Smooth muscle cell (in vitro differentiated cells): ENCODE measurements around the gene WDR31. TPM values are rescaled to one million over a fixed set of nuclear protein-coding genes. Genes with fewer than 3 reads are reported as not detected.

ENCODE experiments used
- DNase-seq: peaks from one replicate; lab custom pipeline; 2025; ENCODE audit not compliant: unreplicated experiment; lab: John Stamatoyannopoulos, UW
- H2AFZ ChIP-seq: fragments of 200-600 bp; sonication (generic); 2 replicates; pipeline ENCODE4 v1.6.0; 2016; ENCODE audit warnings: antibody characterized with exemption, low read depth, mild to moderate bottlenecking
- H3F3A ChIP-seq: fragments of 200-600 bp; sonication (generic); 2 replicates; pipeline ENCODE4 v1.6.0; 2017; ENCODE audit warnings: antibody characterized with exemption, low read depth
- H3K27ac ChIP-seq: fragments of 200-600 bp; sonication (generic); 2 replicates; pipeline ENCODE4 v1.5.1; 2016; ENCODE audit warnings: low read depth, mild to moderate bottlenecking
- H3K27me3 ChIP-seq: fragments of 200-600 bp; sonication (generic); 2 replicates; pipeline ENCODE4 v1.6.1; 2016; ENCODE audit warnings: low read depth, mild to moderate bottlenecking
- H3K36me3 ChIP-seq: fragments of 200-600 bp; sonication (generic); 2 replicates; pipeline ENCODE4 v1.5.1; 2016; ENCODE audit warnings: low read depth
- H3K4me1 ChIP-seq: fragments of 200-600 bp; sonication (generic); 2 replicates; pipeline ENCODE4 v1.5.1; 2016; ENCODE audit warnings: low read depth
- H3K4me2 ChIP-seq: fragments of 200-600 bp; sonication (generic); 2 replicates; pipeline ENCODE4 v1.6.0; 2016; ENCODE audit warnings: mild to moderate bottlenecking
- H3K4me3 ChIP-seq: fragments of 200-600 bp; sonication (generic); 2 replicates; pipeline ENCODE4 v1.5.1; 2016; ENCODE audit warnings: mild to moderate bottlenecking
- H3K79me2 ChIP-seq: fragments of 200-600 bp; sonication (generic); 2 replicates; pipeline ENCODE4 v1.6.0; 2016; ENCODE audit warnings: low read depth, mild to moderate bottlenecking
- H3K9ac ChIP-seq: fragments of 200-600 bp; sonication (generic); 2 replicates; pipeline ENCODE4 v1.6.0; 2016; ENCODE audit warnings: low read depth
- H3K9me3 ChIP-seq: fragments of 200-600 bp; sonication (generic); replicated peaks from 2 replicates; pipeline ENCODE4 v1.5.1; 2016; ENCODE audit warnings: low read depth
- H4K20me1 ChIP-seq: fragments of 200-600 bp; sonication (generic); 2 replicates; pipeline ENCODE4 v1.6.0; 2016; ENCODE audit warnings: low read depth
- CTCF ChIP-seq: fragments of 200-600 bp; sonication (generic); IDR thresholded peaks from 2 replicates; pipeline ENCODE4 v1.5.1; 2017; ENCODE audit warnings: borderline replicate concordance, mild to moderate bottlenecking, antibody characterized with exemption; ENCODE audit not compliant: insufficient read depth, poor library complexity, severe bottlenecking
- WGBS: methylation state at CpG from one replicate; pipeline ENCODE4 v1.1.7; 2016; ENCODE audit warnings: low lambda C conversion rate; 5-methylcytosine and 5-hydroxymethylcytosine counted together
- polyA plus RNA-seq: library from polyadenylated mRNA; unstranded; fragments of >200 nt; fragmentation: Nextera tagmentation; extraction: Ambion mirVana; gene quantifications from 2 replicates; pipeline ENCODE4 v1.2.1, GENCODE V29; 2016
- total RNA-seq: library from RNA; depleted of rRNA; stranded (reverse); fragments of >200 nt; gene quantifications from 2 replicates; pipeline ENCODE4 v1.2.3, GENCODE V29; 2014

The WDR31 gene
- total and polyA plus RNA-seq, 2 experiments from 2014 or later: 1.6 to 2.7 TPM

GRCh38 chr9:113319054-113319453 is 21.0 kb downstream of the WDR31 start:
- no peak for TF ChIP-seq CTCF
- WGBS: 86% methylated on average over 2 of the region's 2 CpGs
- H3F3A ChIP-seq: no peaks in the 10 kb centered on the region
- H2AFZ ChIP-seq: no peak overlapping the region
- H4K20me1 ChIP-seq: no peaks in the 10 kb centered on the region
- no peak for DNase-seq
- H3K36me3 ChIP-seq: no peaks in the 10 kb centered on the region
- no peak overlapping the region for H3K27ac ChIP-seq
- no peak overlapping the region for H3K4me3 ChIP-seq
- H3K4me2 ChIP-seq: no peak overlapping the region
- H3K27me3 ChIP-seq: no peaks in the 10 kb centered on the region
- no peaks in the 10 kb centered on the region for H3K4me1 ChIP-seq
- H3K9ac ChIP-seq: no peak overlapping the region
- H3K79me2 ChIP-seq: no peaks in the 10 kb centered on the region
- no peaks in the 10 kb centered on the region for H3K9me3 ChIP-seq

- no peak overlapping the region for H3K4me3 ChIP-seq
- H3K27ac ChIP-seq: no peak overlapping the region
- no peaks in the 10 kb centered on the region for H3K36me3 ChIP-seq
- H3K9me3 ChIP-seq: no peaks in the 10 kb centered on the region
- H3K9ac ChIP-seq: no peak overlapping the region
- 62% methylated on average over 2 of the region's 2 CpGs for WGBS
- no peak overlapping the region for H2AFZ ChIP-seq
- no peaks in the 10 kb centered on the region for H3F3A ChIP-seq
- no peaks in the 10 kb centered on the region for H3K79me2 ChIP-seq
- H4K20me1 ChIP-seq: no peaks in the 10 kb centered on the region
- no peak overlapping the region for H3K4me2 ChIP-seq
- no peaks in the 10 kb centered on the region for H3K27me3 ChIP-seq
- no peak for DNase-seq
- H3K4me1 ChIP-seq: no peaks in the 10 kb centered on the region
- no peak for TF ChIP-seq CTCF
These were observed 22.3 kb downstream of the WDR31 start for GRCh38 chr9:113317777-113318176.

GRCh38 chr9:113316030-113316429 is 24.0 kb downstream of the WDR31 start:
- Histone ChIP-seq H3K9ac (no peak overlapping the region), H3K27ac (no peak overlapping the region), H3K4me3 (no peak overlapping the region), H3K9me3 (no peaks in the 10 kb centered on the region), H3F3A (no peaks in the 10 kb centered on the region), H3K36me3 (no peaks in the 10 kb centered on the region), H3K79me2 (no peaks in the 10 kb centered on the region), H3K4me2 (no peak overlapping the region), H4K20me1 (no peaks in the 10 kb centered on the region), H3K4me1 (no peaks in the 10 kb centered on the region), H2AFZ (no peak overlapping the region), H3K27me3 (no peaks in the 10 kb centered on the region)
- TF ChIP-seq CTCF: no peak
- WGBS: 93% methylated on average over 4 of the region's 4 CpGs
- no peak for DNase-seq

- Histone ChIP-seq H3K36me3 (no peaks in the 10 kb centered on the region), H3K79me2 (no peaks in the 10 kb centered on the region), H3K4me3 (no peak overlapping the region), H3K4me2 (no peak overlapping the region), H3K9me3 (no peaks in the 10 kb centered on the region), H4K20me1 (no peaks in the 10 kb centered on the region), H3K4me1 (no peaks in the 10 kb centered on the region), H3K27ac (no peak overlapping the region), H3K27me3 (no peaks in the 10 kb centered on the region), H3K9ac (no peak overlapping the region), H3F3A (no peaks in the 10 kb centered on the region), H2AFZ (no peak overlapping the region)
- no peak for TF ChIP-seq CTCF
- DNase-seq: no peak
These were observed 24.8 kb downstream of the WDR31 start for GRCh38 chr9:113315231-113315630.
